GM19452 (cell line): ENCODE measurements around the gene CAPN12.
"Not testable (repeated sequence)": the region's sequence is repeated elsewhere in the genome, so short reads cannot be mapped to it uniquely, and the experiment has no call there.

Experiments
- ATAC-seq: cut with Tn5 transposase; IDR thresholded peaks from one replicate; pipeline ENCODE4 v1.9.1; 2021; ENCODE audit not compliant: unreplicated experiment

The CAPN12 gene

DNA sequence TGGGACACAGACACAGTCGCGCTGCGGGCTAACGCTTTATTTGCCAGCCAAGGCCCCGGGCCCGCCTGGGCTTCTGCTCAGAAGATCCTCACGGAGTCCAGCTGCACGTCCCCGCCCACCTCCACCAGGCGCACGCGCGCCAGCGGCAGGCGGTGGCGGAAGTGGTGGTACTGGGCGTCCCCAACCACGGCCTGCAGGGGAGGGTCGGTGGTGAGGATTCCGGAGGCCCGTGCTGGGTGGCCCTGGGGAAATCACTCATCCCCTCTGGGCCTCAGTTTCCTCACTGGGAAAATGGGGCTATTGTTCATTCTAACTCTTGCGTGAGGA is 26.6 kb upstream of the CAPN12 start:
- ATAC-seq = not testable (repeated sequence)

DNA sequence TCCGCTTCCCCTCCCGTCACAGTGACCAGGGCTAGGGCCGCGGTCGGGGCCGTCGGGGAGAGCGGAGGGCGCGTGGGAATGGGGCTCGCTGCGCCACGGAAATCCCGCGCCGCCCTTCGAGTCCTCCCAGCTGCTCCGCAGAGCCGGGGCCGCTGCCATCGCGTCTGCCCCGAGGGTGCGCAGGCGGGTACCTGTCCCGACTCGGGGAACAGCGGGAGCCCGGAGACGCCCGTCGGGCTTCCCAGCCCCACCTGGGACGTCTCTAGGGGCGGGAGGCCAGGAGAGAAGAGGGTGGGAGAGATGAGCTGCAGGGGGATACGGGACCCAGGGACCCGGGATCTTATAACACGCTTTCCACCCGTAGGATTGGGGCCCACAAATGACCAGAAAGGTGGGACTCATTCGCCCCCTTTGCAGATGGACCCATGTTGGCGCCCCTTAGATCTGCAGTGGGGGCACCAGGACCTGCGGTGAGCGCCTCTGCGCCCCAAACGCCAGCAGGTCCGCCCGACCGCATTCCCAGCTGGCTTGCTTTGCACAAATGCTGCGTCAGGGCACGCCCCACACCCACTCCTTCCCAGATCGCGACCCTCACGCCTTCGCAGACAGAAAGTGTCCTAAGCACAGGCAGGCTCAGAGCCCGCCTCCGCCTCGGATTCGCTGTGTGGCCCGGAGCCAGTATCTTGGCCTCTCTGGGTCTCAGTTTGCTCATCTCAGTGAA is 26.1 kb upstream of the CAPN12 start:
- not testable (repeated sequence) for ATAC-seq

DNA sequence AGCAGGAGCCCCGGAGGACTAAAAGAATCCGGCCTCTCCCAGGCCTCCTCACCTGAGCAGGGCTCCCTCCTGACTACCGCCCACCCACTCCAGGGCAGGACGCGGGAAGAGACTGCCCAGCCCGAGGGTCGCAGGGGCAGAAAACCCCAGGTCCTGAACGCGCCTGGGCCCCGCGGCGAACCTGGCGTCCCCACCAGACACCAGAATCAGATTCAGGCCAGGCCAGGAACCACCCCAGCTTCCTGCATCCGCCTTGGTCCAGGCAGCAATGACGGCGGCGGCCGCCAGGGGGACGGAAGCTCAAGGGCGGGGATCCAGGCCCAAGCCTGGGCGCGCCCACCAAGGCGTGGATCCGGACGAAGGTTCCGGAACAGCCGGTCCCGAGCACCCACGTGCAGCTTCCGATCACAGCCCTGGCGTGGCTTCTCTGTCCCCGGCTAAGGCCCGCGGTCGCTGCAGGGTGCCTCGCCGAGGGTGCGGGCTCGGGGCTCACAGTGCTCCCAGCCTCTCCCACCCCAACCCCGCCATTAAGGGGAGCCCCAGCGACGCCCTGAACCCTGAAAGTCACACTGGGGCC is 25.4 kb upstream of the CAPN12 start:
- no peak for ATAC-seq

DNA sequence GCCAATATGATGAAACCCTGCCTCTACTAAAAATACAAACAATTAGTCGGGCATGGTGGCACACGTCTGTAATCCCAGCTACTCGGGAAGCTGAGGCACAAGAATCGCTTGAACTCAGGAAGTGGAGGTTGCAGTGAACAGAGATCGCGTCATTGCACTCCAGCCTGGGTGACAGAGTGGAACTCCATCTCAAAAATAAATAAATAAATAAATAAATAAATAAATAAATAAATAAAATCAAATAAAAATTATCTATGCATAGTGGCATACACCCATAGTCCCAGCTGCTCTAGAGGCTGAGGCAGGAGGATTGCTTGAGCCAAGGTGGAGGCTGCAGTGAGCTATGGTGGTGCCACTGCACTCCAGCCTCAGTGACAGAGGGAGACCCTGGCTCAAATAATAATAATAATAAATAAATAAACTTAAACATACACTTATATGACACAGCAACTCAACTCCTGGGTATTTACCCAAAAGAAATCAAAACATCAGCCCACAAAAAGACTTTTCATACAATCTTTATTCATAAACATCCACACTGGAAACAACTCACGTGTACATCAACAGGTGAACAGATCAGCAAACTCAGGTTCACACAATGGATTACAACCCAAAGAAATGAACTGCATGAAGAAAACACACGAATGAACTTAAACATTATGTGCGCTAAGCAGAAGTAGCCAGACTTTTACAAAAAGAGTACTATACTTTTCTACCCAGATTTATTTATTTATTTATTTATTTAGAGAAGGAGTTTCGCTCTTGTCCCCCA is 22.2 kb upstream of the CAPN12 start:
- no peak for ATAC-seq

DNA sequence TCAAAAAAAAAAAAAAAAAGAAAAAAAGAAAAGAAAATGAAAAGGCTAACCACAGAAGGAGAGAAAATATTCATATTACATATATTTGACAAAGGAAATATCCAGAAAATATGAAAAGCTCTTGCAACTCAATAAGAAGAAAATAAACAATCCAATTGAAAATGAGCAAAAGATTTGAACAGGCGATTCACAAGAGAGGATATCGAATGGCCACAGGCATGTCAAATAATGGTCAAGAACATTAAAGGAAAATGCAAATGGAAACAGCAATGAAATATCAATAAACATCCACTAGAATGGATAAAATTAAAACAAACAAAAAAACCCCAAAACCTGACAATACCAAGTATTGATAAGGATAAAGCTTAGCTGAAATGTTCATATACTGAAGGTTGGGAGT is 20.9 kb upstream of the CAPN12 start:
- ATAC-seq = no peak

DNA sequence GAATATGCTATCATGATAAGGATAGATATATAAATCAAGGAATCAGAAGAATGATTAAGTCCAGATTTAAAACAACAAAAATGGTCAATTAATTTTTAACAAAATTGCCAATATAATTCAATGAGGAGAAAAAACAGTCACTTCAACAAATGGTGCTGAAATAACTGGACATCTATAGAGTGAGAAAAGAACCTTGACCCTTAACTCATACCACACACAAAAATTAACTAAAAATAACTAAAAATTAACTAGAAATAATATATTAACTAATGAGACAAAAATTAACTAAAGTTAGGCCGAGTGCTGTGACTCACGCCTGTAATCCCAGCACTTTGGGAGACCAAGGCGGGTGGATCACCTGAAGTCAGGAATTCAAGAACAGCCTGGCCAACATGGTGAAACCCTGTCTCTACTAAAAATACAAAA is 19.5 kb upstream of the CAPN12 start:
- no peak for ATAC-seq

GRCh38 chr19:38761884-38762389 is 17.7 kb upstream of the CAPN12 start:
- not testable (repeated sequence) for ATAC-seq

GRCh38 chr19:38760805-38761517 is 16.7 kb upstream of the CAPN12 start:
- not testable (repeated sequence) for ATAC-seq

- ATAC-seq = no peak
Measured at GRCh38 chr19:38759590-38760003, 15.3 kb upstream of the CAPN12 start.

- not testable (repeated sequence) for ATAC-seq
Measured at GRCh38 chr19:38754196-38754595, 9.9 kb upstream of the CAPN12 start.

- ATAC-seq = not testable (repeated sequence)
Measured at GRCh38 chr19:38753783-38754182, 9.5 kb upstream of the CAPN12 start.

DNA sequence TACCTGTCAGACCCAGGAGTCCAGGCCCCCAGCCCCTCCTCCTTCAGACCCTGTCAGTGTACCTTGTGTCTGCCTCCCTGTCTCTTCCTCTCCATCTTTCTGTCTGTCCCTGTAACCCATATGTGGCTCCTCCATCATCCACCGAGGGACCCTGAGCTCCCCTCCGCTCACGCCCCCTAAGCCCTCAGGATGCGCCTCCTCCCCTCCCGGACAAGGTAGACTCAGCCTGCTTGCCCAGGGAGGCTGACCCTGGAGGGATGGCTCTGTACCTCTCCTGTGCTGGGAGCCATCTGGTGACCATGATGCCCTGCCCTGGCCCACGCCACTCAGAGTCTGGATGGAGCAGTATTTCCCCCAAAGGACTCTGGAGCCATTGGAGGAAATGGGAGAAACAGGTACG is 1.0 kb upstream of the CAPN12 start:
- no peak for ATAC-seq

DNA sequence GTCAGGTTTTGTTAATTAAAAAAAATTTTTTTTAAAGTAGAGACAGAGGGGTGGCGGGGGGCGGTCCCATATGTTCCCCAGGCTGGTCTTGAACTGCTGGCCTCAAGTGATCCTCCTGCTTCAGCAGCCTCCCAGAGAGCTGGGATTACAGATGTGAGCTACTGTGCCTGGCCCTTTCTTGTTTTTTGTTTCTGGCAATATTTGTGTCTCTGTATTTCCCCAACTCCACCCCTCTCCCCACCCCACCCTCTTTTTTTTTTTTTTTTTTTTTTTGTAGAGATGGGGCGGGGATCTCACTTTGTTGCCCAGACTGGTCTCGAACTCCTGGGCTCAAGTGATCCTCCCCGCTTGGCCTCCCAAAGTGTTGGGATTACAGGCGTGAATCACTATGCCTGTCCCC is 600 bp upstream of the CAPN12 start:
- ATAC-seq = no peak

- ATAC-seq = no peak
Measured at GRCh38 chr19:38743394-38744297, 628 bp downstream of the CAPN12 start.

DNA sequence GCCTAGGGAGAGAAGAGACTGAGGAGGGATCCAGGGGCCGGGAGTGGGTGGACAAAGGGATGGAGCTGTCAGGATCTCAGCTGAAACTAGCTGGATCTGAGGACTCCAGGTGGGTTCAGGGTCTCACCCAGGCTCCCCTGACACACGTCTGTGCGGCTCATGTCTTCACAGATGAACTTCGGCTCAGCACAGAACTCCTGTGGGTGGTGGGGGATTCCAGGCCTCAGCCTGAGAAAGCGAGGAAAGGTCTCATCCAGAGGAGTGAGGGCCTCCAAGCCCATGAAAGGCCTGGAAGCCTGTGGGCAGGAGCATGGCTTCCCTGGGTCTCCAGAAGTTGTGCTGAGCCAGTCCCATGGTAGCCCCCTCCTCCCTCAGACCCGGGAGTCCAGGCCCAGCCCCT is 1.4 kb downstream of the CAPN12 start:
- ATAC-seq = no peak

DNA sequence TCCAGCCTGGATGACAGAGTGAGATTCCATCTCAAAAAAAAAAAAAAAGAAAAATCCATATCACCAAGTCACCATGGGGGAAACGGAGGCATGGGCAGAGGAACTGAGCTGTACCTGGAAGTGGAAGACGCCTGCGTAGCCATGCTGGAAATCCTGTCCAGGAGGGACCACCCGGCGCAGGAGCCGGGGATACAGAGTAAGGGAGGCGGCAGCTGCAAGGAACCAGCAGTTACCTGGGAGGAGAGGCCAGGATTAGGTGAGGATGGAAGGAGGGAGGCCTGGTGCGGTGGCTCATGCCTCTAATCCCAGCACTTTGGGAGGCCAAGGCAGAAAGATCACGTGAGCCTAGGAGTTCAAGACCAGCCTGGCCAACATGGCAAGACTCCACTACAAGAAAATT is 2.0 kb downstream of the CAPN12 start:
- ATAC-seq = no peak

- no peak for ATAC-seq
Measured at GRCh38 chr19:38741670-38742069, 2.6 kb downstream of the CAPN12 start.

DNA sequence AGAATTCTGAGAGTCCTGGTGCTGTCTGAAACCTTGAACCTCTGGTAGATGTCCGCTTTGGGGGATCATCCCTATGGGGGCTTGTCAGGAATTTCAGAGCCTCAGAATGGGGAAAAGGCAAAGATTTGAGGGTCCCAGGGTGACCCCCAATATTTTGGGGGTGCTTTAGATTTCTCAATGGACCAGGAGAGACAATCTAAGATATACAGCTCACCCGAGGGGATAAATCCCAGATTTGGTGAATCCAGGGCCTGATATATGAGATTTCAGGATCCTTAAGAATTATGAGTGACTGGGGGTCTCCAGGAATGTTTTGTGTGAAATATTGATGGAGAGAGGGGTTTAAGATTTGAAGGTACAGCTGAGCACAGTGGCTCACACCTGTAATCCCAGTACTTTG is 3.3 kb downstream of the CAPN12 start:
- ATAC-seq = no peak

DNA sequence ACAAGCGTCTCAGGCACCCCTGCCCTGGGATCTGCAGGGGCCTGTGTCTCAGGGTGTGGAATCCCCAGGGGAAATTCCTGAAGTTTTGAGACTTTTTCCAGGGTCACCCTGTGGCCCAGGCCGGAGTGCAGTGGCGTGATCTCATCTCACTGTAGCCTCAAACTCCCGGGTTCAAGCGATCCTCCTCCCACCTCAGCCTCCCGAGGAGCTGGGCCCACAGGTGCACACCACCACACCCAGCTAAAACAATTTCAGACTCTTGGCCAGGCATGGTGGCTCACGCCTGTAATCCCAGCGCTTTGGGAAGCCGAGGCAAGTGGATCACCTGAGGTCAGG is 4.0 kb downstream of the CAPN12 start:
- ATAC-seq = no peak

GRCh38 chr19:38739440-38740256 is 4.6 kb downstream of the CAPN12 start:
- ATAC-seq = no peak
